Hepatocyte (in vitro differentiated cells): Measurements from ENCODE around the gene ATP8B3. TPM values are rescaled to one million over a fixed set of nuclear protein-coding genes. Genes with fewer than 3 reads are reported as not detected.
A peak's percentile ranks its signal among the peaks of the same experiment; 100 is the strongest.

ENCODE experiments used
- DNase-seq: peaks from one replicate; pipeline ENCODE4 v3.0.0-alpha.2; 2016; ENCODE audit warnings: low spot score
- H2AFZ ChIP-seq: fragments of 200-600 bp; sonication (generic); 2 replicates; pipeline ENCODE4 v1.6.0; 2016; ENCODE audit warnings: antibody characterized with exemption, mild to moderate bottlenecking
- H3K27ac ChIP-seq: fragments of 200-600 bp; sonication (generic); 2 replicates; pipeline ENCODE4 v1.5.1; 2016; ENCODE audit warnings: mild to moderate bottlenecking
- H3K27me3 ChIP-seq: fragments of 200-600 bp; sonication (generic); 2 replicates; pipeline ENCODE4 v1.6.1; 2016
- H3K36me3 ChIP-seq: fragments of 200-600 bp; sonication (generic); replicated peaks from 2 replicates; pipeline ENCODE4 v1.5.1; 2016; ENCODE audit warnings: low read depth; ENCODE audit not compliant: insufficient read depth
- H3K4me1 ChIP-seq: fragments of 200-600 bp; sonication (generic); 2 replicates; pipeline ENCODE4 v1.5.1; 2016; ENCODE audit warnings: mild to moderate bottlenecking, moderate library complexity; ENCODE audit not compliant: insufficient read depth
- H3K4me2 ChIP-seq: fragments of 200-600 bp; sonication (generic); 2 replicates; pipeline ENCODE4 v1.6.0; 2016
- H3K4me3 ChIP-seq: fragments of 200-600 bp; sonication (generic); 2 replicates; pipeline ENCODE4 v1.5.1; 2016; ENCODE audit warnings: mild to moderate bottlenecking
- H3K79me2 ChIP-seq: fragments of 200-600 bp; sonication (generic); 2 replicates; pipeline ENCODE4 v1.6.0; 2017; ENCODE audit warnings: mild to moderate bottlenecking
- H3K9me2 ChIP-seq: fragments of 200-600 bp; sonication (generic); replicated peaks from 2 replicates; pipeline ENCODE4 v1.6.0; 2017; ENCODE audit warnings: mild to moderate bottlenecking; ENCODE audit not compliant: insufficient read depth
- H3K9me3 ChIP-seq: fragments of 200-600 bp; sonication (generic); 2 replicates; pipeline ENCODE4 v1.5.1; 2016; ENCODE audit warnings: low read depth, mild to moderate bottlenecking
- H4K20me1 ChIP-seq: fragments of 200-600 bp; sonication (generic); 2 replicates; pipeline ENCODE4 v1.6.0; 2016; ENCODE audit warnings: mild to moderate bottlenecking; ENCODE audit not compliant: insufficient read depth, poor library complexity, severe bottlenecking
- EZH2 ChIP-seq: fragments of 200-600 bp; sonication (generic); IDR thresholded peaks from 2 replicates; pipeline ENCODE4 v1.6.1; 2016; ENCODE audit warnings: antibody characterized with exemption, mild to moderate bottlenecking, borderline replicate concordance
- EZH2phosphoT487 ChIP-seq: fragments of 200-600 bp; sonication (generic); IDR thresholded peaks from one replicate; pipeline ENCODE4 v1.6.1; 2018; ENCODE audit warnings: antibody characterized with exemption, mild to moderate bottlenecking, low read depth, moderate library complexity; ENCODE audit not compliant: unreplicated experiment, severe bottlenecking
- WGBS: methylation state at CpG from one replicate; pipeline ENCODE4 v1.1.6; 2016; ENCODE audit warnings: low lambda C conversion rate; ENCODE audit errors: missing lambda C conversion rate; 5-methylcytosine and 5-hydroxymethylcytosine counted together
- polyA plus RNA-seq: library from polyadenylated mRNA; unstranded; fragments of >200 nt; fragmentation: Nextera tagmentation; extraction: Ambion mirVana; gene quantifications from 2 replicates; pipeline ENCODE4 v1.2.1, GENCODE V29; 2016
- total RNA-seq: library from RNA; depleted of rRNA; stranded (reverse); fragments of >200 nt; gene quantifications from 2 replicates; pipeline ENCODE4 v1.2.3, GENCODE V29; 2014
- TF ChIP-seq, protein P1 (sequence below): fragments of 200-600 bp; sonication (generic); IDR thresholded peaks from 2 replicates; pipeline ENCODE4 v1.5.1; 2016; ENCODE audit warnings: antibody characterized with exemption, mild to moderate bottlenecking; ENCODE audit not compliant: poor library complexity

ATP8B3 gene
- total and polyA plus RNA-seq, 2 experiments from 2014 or later = 1.7 to 2.4 TPM

DNA sequence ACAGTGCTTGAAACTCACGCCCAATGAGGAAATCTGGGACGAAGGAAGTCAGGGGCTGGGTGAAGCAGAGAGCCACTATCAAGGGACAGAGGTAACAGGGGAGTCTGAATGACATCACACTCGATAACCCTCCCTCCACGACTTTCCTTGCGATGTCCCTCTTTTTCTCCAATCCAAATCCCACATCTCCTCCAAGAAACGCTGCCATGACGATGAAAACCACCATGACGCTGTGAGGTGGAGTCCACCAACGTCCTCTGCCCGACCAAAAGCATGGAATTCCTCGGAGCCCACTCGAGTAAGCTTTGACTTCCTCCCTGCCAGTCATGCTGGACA lies 35.2 kb upstream of the ATP8B3 start:
- H3K36me3 ChIP-seq = no peaks in the 10 kb centered on the region
- DNase-seq = no peak
- peak overlapping the region; percentile 100 for H3K27ac ChIP-seq
- TF ChIP-seq, protein P1, sequence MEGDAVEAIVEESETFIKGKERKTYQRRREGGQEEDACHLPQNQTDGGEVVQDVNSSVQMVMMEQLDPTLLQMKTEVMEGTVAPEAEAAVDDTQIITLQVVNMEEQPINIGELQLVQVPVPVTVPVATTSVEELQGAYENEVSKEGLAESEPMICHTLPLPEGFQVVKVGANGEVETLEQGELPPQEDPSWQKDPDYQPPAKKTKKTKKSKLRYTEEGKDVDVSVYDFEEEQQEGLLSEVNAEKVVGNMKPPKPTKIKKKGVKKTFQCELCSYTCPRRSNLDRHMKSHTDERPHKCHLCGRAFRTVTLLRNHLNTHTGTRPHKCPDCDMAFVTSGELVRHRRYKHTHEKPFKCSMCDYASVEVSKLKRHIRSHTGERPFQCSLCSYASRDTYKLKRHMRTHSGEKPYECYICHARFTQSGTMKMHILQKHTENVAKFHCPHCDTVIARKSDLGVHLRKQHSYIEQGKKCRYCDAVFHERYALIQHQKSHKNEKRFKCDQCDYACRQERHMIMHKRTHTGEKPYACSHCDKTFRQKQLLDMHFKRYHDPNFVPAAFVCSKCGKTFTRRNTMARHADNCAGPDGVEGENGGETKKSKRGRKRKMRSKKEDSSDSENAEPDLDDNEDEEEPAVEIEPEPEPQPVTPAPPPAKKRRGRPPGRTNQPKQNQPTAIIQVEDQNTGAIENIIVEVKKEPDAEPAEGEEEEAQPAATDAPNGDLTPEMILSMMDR = no peak
- no peak for TF ChIP-seq EZH2phosphoT487
- TF ChIP-seq EZH2 = no peak
- peak overlapping the region; percentile 86 for H3K4me2 ChIP-seq
- peak overlapping the region; percentile 97 for H3K4me3 ChIP-seq
- no peaks in the 10 kb centered on the region for H3K9me2 ChIP-seq
- 14% methylated on average over 12 of the region's 12 CpGs for WGBS
- peaks cover 55% of the 10 kb centered on the region for H4K20me1 ChIP-seq
- H3K79me2 ChIP-seq = peaks cover 59% of the 10 kb centered on the region
- peaks cover 10% of the 10 kb centered on the region for H3K4me1 ChIP-seq
- H3K27me3 ChIP-seq = no peaks in the 10 kb centered on the region
- H3K9me3 ChIP-seq = no peaks in the 10 kb centered on the region
- no peak overlapping the region for H2AFZ ChIP-seq

DNA sequence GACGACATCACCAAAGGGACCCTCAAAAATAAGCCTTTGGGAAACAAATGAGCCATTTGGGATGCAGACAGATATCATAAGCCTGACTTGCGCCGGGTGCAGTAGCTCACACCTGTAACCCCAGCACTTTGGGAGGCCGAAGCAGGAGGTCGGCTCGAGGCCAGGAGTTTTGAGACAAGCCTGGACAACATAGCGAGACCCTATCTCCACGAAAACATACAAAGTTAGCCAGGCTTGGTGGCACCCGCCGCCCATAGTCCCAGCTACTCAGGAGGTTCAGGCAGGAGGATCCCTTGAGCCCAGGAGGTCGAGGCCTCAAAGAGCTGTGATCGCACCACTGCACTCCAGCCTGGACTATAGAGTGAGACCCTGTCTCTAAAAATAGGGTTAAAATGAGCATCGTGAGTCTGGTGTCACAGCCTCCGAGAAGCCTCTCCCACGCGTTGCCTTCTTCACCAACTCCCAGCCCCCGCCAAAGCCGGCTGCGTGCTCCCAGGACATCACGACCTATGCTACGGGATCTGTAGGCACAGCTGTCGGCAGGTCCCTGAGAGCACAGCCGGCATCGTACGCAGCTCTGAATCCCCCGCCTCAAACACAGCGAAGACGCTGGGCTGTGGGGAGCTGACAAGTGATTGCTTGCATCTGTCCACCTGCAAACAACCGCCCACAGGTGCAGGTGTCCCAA lies 34.6 kb upstream of the ATP8B3 start:
- H3K36me3 ChIP-seq = no peaks in the 10 kb centered on the region
- H3K4me1 ChIP-seq = peaks cover 10% of the 10 kb centered on the region
- H3K4me3 ChIP-seq = peak overlapping the region; percentile 97
- 88% methylated on average over 28 of the region's 29 CpGs for WGBS
- TF ChIP-seq, protein P1 = no peak
- TF ChIP-seq EZH2 = no peak
- no peak for TF ChIP-seq EZH2phosphoT487
- no peak for DNase-seq
- peaks cover 62% of the 10 kb centered on the region for H4K20me1 ChIP-seq
- H3K4me2 ChIP-seq = peak overlapping the region; percentile 86
- peaks cover 64% of the 10 kb centered on the region for H3K79me2 ChIP-seq
- H3K9me2 ChIP-seq = no peaks in the 10 kb centered on the region
- H3K9me3 ChIP-seq = no peaks in the 10 kb centered on the region
- no peaks in the 10 kb centered on the region for H3K27me3 ChIP-seq
- H2AFZ ChIP-seq = no peak overlapping the region
- peak overlapping the region; percentile 100 for H3K27ac ChIP-seq

DNA sequence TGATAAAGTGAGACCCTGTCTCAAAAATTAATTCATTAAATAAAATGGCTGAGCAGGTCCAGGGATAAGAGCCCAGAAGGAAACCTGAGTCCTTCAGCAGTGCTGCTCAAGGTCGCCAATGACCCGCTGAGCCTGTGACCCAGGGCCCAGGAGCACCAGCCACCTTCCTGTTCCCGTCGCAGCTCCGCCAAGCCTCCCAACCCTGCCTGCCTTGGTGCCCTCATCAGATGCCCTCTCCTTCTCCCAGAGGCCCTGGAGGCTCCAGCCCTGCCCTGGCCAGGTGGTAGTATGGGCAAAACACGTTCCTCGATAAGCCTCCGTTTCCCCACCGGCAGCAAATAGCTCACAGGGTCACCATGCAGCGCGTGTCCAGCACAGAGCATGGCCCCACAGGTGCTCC lies 33.6 kb upstream of the ATP8B3 start:
- no peak for DNase-seq
- WGBS = 95% methylated on average over 11 of the region's 11 CpGs
- Histone ChIP-seq H3K27ac (no peak overlapping the region), H3K79me2 (peaks cover 74% of the 10 kb centered on the region), H3K27me3 (no peaks in the 10 kb centered on the region), H4K20me1 (peaks cover 70% of the 10 kb centered on the region), H3K9me2 (no peaks in the 10 kb centered on the region), H3K4me3 (no peak overlapping the region), H3K9me3 (no peaks in the 10 kb centered on the region), H3K4me1 (peaks cover 10% of the 10 kb centered on the region), H3K4me2 (peak overlapping the region; percentile 86), H3K36me3 (no peaks in the 10 kb centered on the region), H2AFZ (no peak overlapping the region)
- TF ChIP-seq EZH2 (no peak), EZH2phosphoT487 (no peak)
- TF ChIP-seq, protein P1 = no peak
